Sigmoid colon (tissue), 7 donors: ENCODE measurements around the gene SPATA13. TPM values are rescaled to one million over a fixed set of nuclear protein-coding genes. Genes with fewer than 3 reads are reported as not detected.

Source experiments
- DNase-seq: peaks from one replicate; pipeline ENCODE4 v3.0.0-alpha.2; 2019
- H3K27ac ChIP-seq, 4 donors: fragments of 200-600 bp; sonication (generic); one replicate each; pipeline ENCODE4 v1.5.1; 2016 to 2019; ENCODE audit warnings: mild to moderate bottlenecking in 1 of 4
- H3K27me3 ChIP-seq, 3 donors: fragments of 200-600 bp; sonication (generic); one replicate each; pipeline ENCODE4 v1.5.1; 2019; ENCODE audit warnings: mild to moderate bottlenecking in 1 of 3
- H3K36me3 ChIP-seq, 4 donors: fragments of 200-600 bp; sonication (generic); one replicate each; pipeline ENCODE4 v1.5.1; 2016 to 2019
- H3K4me1 ChIP-seq, 4 donors: fragments of 200-600 bp; sonication (generic); one replicate each; pipeline ENCODE4 v1.5.1; 2017 to 2019
- H3K4me3 ChIP-seq, 4 donors: fragments of 200-600 bp; sonication (generic); one replicate each; pipeline ENCODE4 v1.5.1; 2017 to 2019; ENCODE audit warnings: mild to moderate bottlenecking in 2 of 4, moderate library complexity in 1 of 4
- H3K9me3 ChIP-seq, 4 donors: fragments of 200-600 bp in 3 of 4; sonication (generic) in 3 of 4; one replicate each; pipeline versions ENCODE4 v1.5.1 to v1.6.1; 2013 to 2019
- CTCF ChIP-seq, 4 experiments: fragments of 450-650 bp in 3 of 4; fragments of 200-600 bp in 1 of 4; IDR thresholded peaks; one replicate each; pipeline ENCODE4 v1.5.1; 2016 to 2019; ENCODE audit warnings: antibody characterized with exemption in 4 of 4, mild to moderate bottlenecking in 3 of 4, moderate library complexity in 2 of 4
- EP300 ChIP-seq, 4 donors: sonication (generic); formaldehyde crosslinking; IDR thresholded peaks; one replicate each; pipeline ENCODE4 v1.6.1; 2017; ENCODE audit warnings: antibody characterized with exemption in 4 of 4
- POLR2A ChIP-seq, 2 donors: fragments of 450-650 bp; IDR thresholded peaks; one replicate each; pipeline ENCODE4 v1.6.1; 2016; ENCODE audit warnings: antibody characterized with exemption in 2 of 2, mild to moderate bottlenecking in 2 of 2, moderate library complexity in 2 of 2
- POLR2AphosphoS5 ChIP-seq, 4 donors: sonication (generic); formaldehyde crosslinking; IDR thresholded peaks; one replicate each; pipeline ENCODE4 v1.6.1; 2017; ENCODE audit warnings: antibody characterized with exemption in 4 of 4
- WGBS, 2 donors: extraction: QIAGEN DNeasy Blood & Tissue Kit; methylation state at CpG; one replicate each; pipeline ENCODE4 v1.1.7; 2013; 5-methylcytosine and 5-hydroxymethylcytosine counted together
- intact Hi-C: fragments of 100-400 bp; cut with DNase I; formaldehyde crosslinking; loops from one replicate; pipeline ENCODE4 v1.15.1; 2023
- polyA plus RNA-seq, 3 donors: library from polyadenylated mRNA; stranded (reverse); fragments of 200-250 nt; gene quantifications; one replicate each; pipeline ENCODE4 v1.2.3, GENCODE V29; 2013
- total RNA-seq, 4 donors: library from RNA; depleted of rRNA; stranded (reverse); fragments of >200 nt; gene quantifications; one replicate each; pipeline ENCODE4 v1.1.0, GENCODE V29; 2016
- donor health status: healthy with polysubstance abuse.
- donor health status: Bipolar disorder and iron deficiency.
- donor health status: healthy.

Gene SPATA13
- total and polyA plus RNA-seq, 7 donors, result 15.6 to 29.4 (median 18.1) TPM

- TF ChIP-seq EP300 (IDR thresholded peaks at IDR 0.05) (no peak), POLR2AphosphoS5 (IDR thresholded peaks at IDR 0.05) (no peak), CTCF (IDR thresholded peaks at IDR 0.05) (no peak)
- Histone ChIP-seq H3K27ac (no peak overlapping the region), H3K4me1 (peaks cover 0 to 13% (median 4%) of the 10 kb centered on the region in 4 donors), H3K36me3 (no peaks in the 10 kb centered on the region), H3K9me3 (peaks cover 0 to 6% (median 2%) of the 10 kb centered on the region in 4 donors), H3K27me3 (no peaks in the 10 kb centered on the region), H3K4me3 (no peak overlapping the region)
- WGBS, 2 donors, result 15 to 47% methylated on average over 12 of the region's 12 CpGs
- intact Hi-C loops, result no loop called here
- DNase-seq, result no peak
These were observed 30.4 kb upstream of the SPATA13 start for GRCh38 chr13:24129914-24130774.

GRCh38 chr13:24131749-24132148 is 28.8 kb upstream of the SPATA13 start:
- H3K27me3 ChIP-seq, result no peaks in the 10 kb centered on the region
- 52 to 64% methylated on average over 1 of the region's 1 CpG for WGBS, 2 donors
- H3K27ac ChIP-seq, result no peak overlapping the region

GRCh38 chr13:24133021-24133795 is 27.3 kb upstream of the SPATA13 start:
- intact Hi-C loops, result no loop called here
- Histone ChIP-seq H3K27ac (no peak overlapping the region), H3K4me1 (peaks cover 0 to 13% (median 4%) of the 10 kb centered on the region in 4 donors), H3K36me3 (no peaks in the 10 kb centered on the region), H3K9me3 (peaks cover 0 to 6% (median 2%) of the 10 kb centered on the region in 4 donors), H3K27me3 (no peaks in the 10 kb centered on the region), H3K4me3 (no peak overlapping the region)
- no peak for DNase-seq
- TF ChIP-seq POLR2AphosphoS5 (IDR thresholded peaks at IDR 0.05), result no peak
- TF ChIP-seq CTCF (IDR thresholded peaks at IDR 0.05), result no peak
- TF ChIP-seq POLR2A (IDR thresholded peaks at IDR 0.05), result no peak
- WGBS, 2 donors, result 75 to 77% methylated on average over 7 of the region's 7 CpGs

More at GRCh38 chr13:24131749-24132148, 28.8 kb upstream of the SPATA13 start:
- TF ChIP-seq CTCF (IDR thresholded peaks at IDR 0.05) (no peak), POLR2AphosphoS5 (IDR thresholded peaks at IDR 0.05) (no peak), EP300 (IDR thresholded peaks at IDR 0.05) (no peak), POLR2A (IDR thresholded peaks at IDR 0.05) (no peak)
- peaks cover 0 to 6% (median 2%) of the 10 kb centered on the region in 4 donors for H3K9me3 ChIP-seq
- peaks cover 0 to 13% (median 4%) of the 10 kb centered on the region in 4 donors for H3K4me1 ChIP-seq
- intact Hi-C loops, result no loop called here
- no peak overlapping the region for H3K4me3 ChIP-seq
- no peak for DNase-seq
- H3K36me3 ChIP-seq, result no peaks in the 10 kb centered on the region

- peaks cover 0 to 13% (median 4%) of the 10 kb centered on the region in 4 donors for H3K4me1 ChIP-seq
- H3K36me3 ChIP-seq, result no peaks in the 10 kb centered on the region
- intact Hi-C loops, result no loop called here
- no peak overlapping the region for H3K4me3 ChIP-seq
- no peak for DNase-seq
- H3K27me3 ChIP-seq, result no peaks in the 10 kb centered on the region
- 77 to 83% methylated on average over 7 of the region's 7 CpGs for WGBS, 2 donors
- H3K9me3 ChIP-seq, result peaks cover 0 to 6% (median 2%) of the 10 kb centered on the region in 4 donors
- no peak overlapping the region for H3K27ac ChIP-seq
- no peak for TF ChIP-seq POLR2A (IDR thresholded peaks at IDR 0.05)
These were observed 26.3 kb upstream of the SPATA13 start for GRCh38 chr13:24134231-24134630.

GRCh38 chr13:24134757-24135156 is 25.8 kb upstream of the SPATA13 start:
- WGBS, 2 donors, result 80 to 81% methylated on average over 6 of the region's 6 CpGs

More at GRCh38 chr13:24134757-24135156, 25.8 kb upstream of the SPATA13 start:
- Histone ChIP-seq H3K27me3 (no peaks in the 10 kb centered on the region), H3K27ac (no peak overlapping the region), H3K4me1 (peaks cover 0 to 11% (median 4%) of the 10 kb centered on the region in 4 donors), H3K36me3 (no peaks in the 10 kb centered on the region), H3K9me3 (peaks cover 0 to 6% (median 2%) of the 10 kb centered on the region in 4 donors), H3K4me3 (no peak overlapping the region)
- DNase-seq, result no peak
- intact Hi-C loops, result no loop called here
- TF ChIP-seq POLR2A (IDR thresholded peaks at IDR 0.05), result no peak
- no peak for TF ChIP-seq POLR2AphosphoS5 (IDR thresholded peaks at IDR 0.05)
- no peak for TF ChIP-seq CTCF (IDR thresholded peaks at IDR 0.05)
- no peak for TF ChIP-seq EP300 (IDR thresholded peaks at IDR 0.05)
